Measurements from ENCODE around the gene CYP3A4.
"Not testable (repeated sequence)": the region's sequence is repeated elsewhere in the genome, so short reads cannot be mapped to it uniquely, and the experiment has no call there.

- TF ChIP-seq CTCF (conservative IDR thresholded peaks at IDR 0.05 in 1 of 2, IDR thresholded peaks at IDR 0.05 in 1 of 2; ENCODE audit: extremely low read depth in 1 of 2, insufficient read depth in 1 of 2, low read depth in 1 of 2, low read length in 2 of 2); EZH2 (IDR thresholded peaks at IDR 0.05; ENCODE audit: borderline replicate concordance, low read length): not testable (repeated sequence)
Observed at GRCh38 chr7:99803118-99803517, 19.1 kb upstream of the CYP3A4 start.
